H1 (cell line): Measurements from ENCODE around the gene DYSF. TPM values are rescaled to one million over a fixed set of nuclear protein-coding genes. Genes with fewer than 3 reads are reported as not detected.

Experiments used
- CTCF ChIA-PET: fragments of 300-600 bp; sonication (Branson Sonifier 250); formaldehyde crosslinking; loops from one replicate; lab custom pipeline; 2021; ENCODE audit not compliant: partially characterized antibody; lab: Charles Lee
- POLR2A ChIA-PET: fragments of 300-600 bp; sonication (Branson Sonifier 250); formaldehyde crosslinking; loops from one replicate; lab custom pipeline; 2021; ENCODE audit warnings: inconsistent platforms; ENCODE audit not compliant: partially characterized antibody; lab: Charles Lee
- DNase-seq, 2 experiments: peaks; one replicate each; pipeline versions ENCODE4 v3.0.0 to v3.0.0-alpha.2; 2010 to 2022; ENCODE audit warnings: low spot score in 2 of 2, low read depth in 1 of 2, mixed read lengths in 1 of 2
- FAIRE-seq: peaks from 2 replicates; lab custom pipeline; 2011; peaks lifted over from hg19 to GRCh38; lab: Jason Lieb, UNC
- H2AFZ ChIP-seq: 2 replicates; pipeline ENCODE4 v1.8.1; 2012; ENCODE audit warnings: low read length, inconsistent platforms
- H2AK5ac ChIP-seq: 2 replicates; pipeline ENCODE4 v1.6.1; 2013; ENCODE audit warnings: low read depth, low read length
- H2BK120ac ChIP-seq: replicated peaks from 2 replicates; pipeline ENCODE3; 2013; ENCODE audit warnings: low read depth, low read length, inconsistent platforms
- H2BK12ac ChIP-seq: 2 replicates; pipeline ENCODE4 v1.6.1; 2013; ENCODE audit warnings: low read depth, low read length
- H2BK15ac ChIP-seq: 2 replicates; pipeline ENCODE4 v1.6.1; 2013; ENCODE audit warnings: low read length
- H2BK20ac ChIP-seq: 2 replicates; pipeline ENCODE4 v1.6.1; 2013; ENCODE audit warnings: low read length
- H2BK5ac ChIP-seq: 2 replicates; pipeline ENCODE4 v1.6.1; 2013; ENCODE audit warnings: low read depth, low read length
- H3K14ac ChIP-seq: 2 replicates; pipeline ENCODE4 v1.6.1; 2013; ENCODE audit warnings: inconsistent platforms; ENCODE audit not compliant: insufficient read length
- H3K18ac ChIP-seq: 2 replicates; pipeline ENCODE4 v1.6.1; 2013; ENCODE audit warnings: low read length; ENCODE audit errors: extremely low read depth
- H3K23ac ChIP-seq: 2 replicates; pipeline ENCODE4 v1.6.1; 2013; ENCODE audit warnings: inconsistent platforms; ENCODE audit not compliant: insufficient read length
- H3K23me2 ChIP-seq: 2 replicates; pipeline ENCODE4 v1.6.1; 2013; ENCODE audit warnings: low read depth, low read length
- H3K27ac ChIP-seq: 2 replicates; pipeline ENCODE4 v1.6.1; 2011; ENCODE audit warnings: low read depth, low read length, inconsistent platforms
- H3K27me3 ChIP-seq, 4 experiments: replicated peaks in 1 of 4; 1 replicate in 1 of 4; 2 replicates in 3 of 4; pipeline versions ENCODE4 v1.6.1 to v1.8.1; 2011 to 2013; ENCODE audit warnings: low read length in 3 of 4, mild to moderate bottlenecking in 3 of 4, inconsistent platforms in 2 of 4, mixed read lengths in 2 of 4, moderate library complexity in 1 of 4; ENCODE audit not compliant: control insufficient read depth in 3 of 4, insufficient read depth in 3 of 4; ENCODE audit errors: extremely low read depth in 1 of 4
- H3K36me3 ChIP-seq, 4 experiments: 2 replicates each; pipeline versions ENCODE4 v1.6.1 to v1.8.1; 2011 to 2013; ENCODE audit warnings: mild to moderate bottlenecking in 4 of 4, low read length in 3 of 4, moderate library complexity in 2 of 4, control low read depth in 1 of 4, inconsistent platforms in 1 of 4; ENCODE audit not compliant: insufficient read depth in 4 of 4, control insufficient read depth in 2 of 4
- H3K4ac ChIP-seq: replicated peaks from 2 replicates; pipeline ENCODE3; 2013; ENCODE audit warnings: low read length, low read depth, mixed read lengths, inconsistent platforms; ENCODE audit not compliant: insufficient read length
- H3K4me1 ChIP-seq, 4 experiments: replicated peaks in 1 of 4; 1 replicate in 1 of 4; 2 replicates in 3 of 4; pipeline versions ENCODE4 v1.6.1 to v1.8.1; 2011 to 2013; ENCODE audit warnings: low read length in 3 of 4, inconsistent platforms in 2 of 4, mixed read lengths in 1 of 4; ENCODE audit not compliant: insufficient read depth in 4 of 4, control insufficient read depth in 3 of 4
- H3K4me2 ChIP-seq, 2 experiments: 2 replicates each; pipeline versions ENCODE4 v1.6.1 to v1.8.1; 2011 to 2013; ENCODE audit warnings: low read depth in 2 of 2, low read length in 2 of 2, control low read depth in 1 of 2, inconsistent platforms in 1 of 2, mild to moderate bottlenecking in 1 of 2; ENCODE audit not compliant: insufficient read depth in 1 of 2
- H3K4me3 ChIP-seq, 4 experiments: fragments of 200-600, 300-600 bp in 1 of 4; sonication (generic), shearing (Covaris generic), sonication (Bioruptor Twin) in 1 of 4; 2 replicates each; pipeline versions ENCODE4 v1.5.1 to v1.8.1; 2011 to 2016; ENCODE audit warnings: low read length in 4 of 4, low read depth in 3 of 4, control low read depth in 2 of 4, inconsistent platforms in 2 of 4, mild to moderate bottlenecking in 2 of 4, mixed read lengths in 1 of 4, moderate library complexity in 1 of 4; ENCODE audit not compliant: insufficient read depth in 2 of 4; ENCODE audit errors: extremely low read depth in 1 of 4
- H3K56ac ChIP-seq: replicated peaks from 2 replicates; pipeline ENCODE3; 2013; ENCODE audit warnings: low read depth, mild to moderate bottlenecking, mixed read lengths, low read length, inconsistent platforms; ENCODE audit not compliant: insufficient read length
- H3K79me1 ChIP-seq: 2 replicates; pipeline ENCODE4 v1.6.1; 2013; ENCODE audit warnings: low read depth, low read length, control low read depth
- H3K79me2 ChIP-seq, 2 experiments: 2 replicates each; pipeline versions ENCODE4 v1.6.1 to v1.8.1; 2012 to 2013; ENCODE audit warnings: low read length in 2 of 2, mild to moderate bottlenecking in 2 of 2, inconsistent platforms in 1 of 2; ENCODE audit not compliant: insufficient read depth in 2 of 2, control insufficient read depth in 1 of 2
- H3K9ac ChIP-seq, 4 experiments: replicated peaks in 1 of 4; 1 replicate in 1 of 4; 2 replicates in 3 of 4; pipeline versions ENCODE4 v1.6.1 to v1.8.1; 2011 to 2013; ENCODE audit warnings: low read depth in 3 of 4, low read length in 3 of 4, control low read depth in 2 of 4, mild to moderate bottlenecking in 2 of 4, moderate library complexity in 2 of 4, inconsistent platforms in 1 of 4; ENCODE audit errors: extremely low read depth in 1 of 4
- H3K9me3 ChIP-seq, 2 experiments: 2 replicates each; pipeline versions ENCODE4 v1.6.1 to v1.8.1; 2012 to 2013; ENCODE audit warnings: mild to moderate bottlenecking in 2 of 2, moderate library complexity in 2 of 2, control low read depth in 1 of 2, inconsistent platforms in 1 of 2, low read depth in 1 of 2, low read length in 1 of 2, mixed read lengths in 1 of 2; ENCODE audit not compliant: insufficient read depth in 2 of 2
- H4K20me1 ChIP-seq, 2 experiments: replicated peaks in 1 of 2; 2 replicates each; pipeline versions ENCODE3 to v1.8.1; 2011 to 2013; ENCODE audit warnings: inconsistent platforms in 2 of 2, low read length in 2 of 2, mild to moderate bottlenecking in 1 of 2; ENCODE audit not compliant: insufficient read depth in 2 of 2, control insufficient read depth in 1 of 2
- H4K5ac ChIP-seq: 2 replicates; pipeline ENCODE4 v1.6.1; 2013; ENCODE audit warnings: low read length, low read depth, mixed read lengths, inconsistent platforms; ENCODE audit not compliant: insufficient read length
- H4K8ac ChIP-seq: 2 replicates; pipeline ENCODE4 v1.8.0; 2013; ENCODE audit warnings: mild to moderate bottlenecking, moderate library complexity, low read length, inconsistent platforms; ENCODE audit not compliant: insufficient read depth; ENCODE audit errors: extremely low read depth
- H4K91ac ChIP-seq: replicated peaks from 2 replicates; pipeline ENCODE3; 2013; ENCODE audit warnings: low read length, mixed read lengths, inconsistent platforms; ENCODE audit not compliant: insufficient read length
- MAFK ChIP-seq: IDR thresholded peaks from 2 replicates; pipeline ENCODE4 v1.6.1; 2012; ENCODE audit warnings: low read depth, mild to moderate bottlenecking, improper control_type of control experiment, low read length
- RBBP5 ChIP-seq: IDR thresholded peaks from 2 replicates; pipeline ENCODE4 v1.7.1; 2012; ENCODE audit warnings: low read depth, mild to moderate bottlenecking, inconsistent platforms, low read length, moderate library complexity, borderline replicate concordance
- SRF ChIP-seq: IDR thresholded peaks from 2 replicates; pipeline ENCODE4 v1.6.1; 2011; ENCODE audit warnings: mild to moderate bottlenecking, low read depth, low read length, moderate library complexity
- TAF7 ChIP-seq: optimal IDR thresholded peaks from 2 replicates; pipeline ENCODE3; 2011; ENCODE audit warnings: low read depth, mild to moderate bottlenecking, inconsistent platforms, low read length, moderate library complexity, borderline replicate concordance
- TCF12 ChIP-seq: IDR thresholded peaks from 2 replicates; pipeline ENCODE4 v1.6.1; 2011; ENCODE audit warnings: low read depth, mild to moderate bottlenecking, low read length
- WGBS, 2 experiments: shearing (Covaris generic) in 1 of 2; methylation state at CpG; one replicate each; pipeline versions ENCODE4 v1.1.6 to v1.1.7; 2013 to 2015; ENCODE audit warnings: low lambda C conversion rate in 2 of 2, mixed read lengths in 2 of 2, inconsistent platforms in 1 of 2, low coverage in 1 of 2, missing lambda C conversion rate in 1 of 2; ENCODE audit not compliant: insufficient replicate concordance in 2 of 2, insufficient coverage in 1 of 2, insufficient read length in 1 of 2; ENCODE audit errors: extremely low coverage in 1 of 2, missing lambda C conversion rate in 1 of 2; 5-methylcytosine and 5-hydroxymethylcytosine counted together
- polyA plus RNA-seq, 7 experiments: library from polyadenylated mRNA; depleted of rRNA in 3 of 7; stranded (reverse) in 5 of 7; unstranded in 2 of 7; fragments of >200 nt in 5 of 7; fragments of 200-250 nt in 2 of 7; gene quantifications; 1 replicate in 5 of 7; 2 replicates in 1 of 7; 4 replicates in 1 of 7; pipeline versions ENCODE4 v1.2.1 to v1.2.3, GENCODE V29; 2011 to 2013; ENCODE audit warnings: missing spikeins in 2 of 7, mixed read lengths in 2 of 7
- total RNA-seq: library from RNA; stranded (reverse); fragmentation: NEBNext Ultra II Directional; extraction: Animal tissue kit (Norgen Biotek cat#: 25700); gene quantifications from 2 replicates; pipeline ENCODE4 v1.2.1, GENCODE V29; 2021

The DYSF gene
- total and polyA plus RNA-seq, 2 of the 8 experiments (the other 6 are each of a cell fraction or from before 2014, with no cell fraction given) = 5.8 to 7.1 TPM

DNA sequence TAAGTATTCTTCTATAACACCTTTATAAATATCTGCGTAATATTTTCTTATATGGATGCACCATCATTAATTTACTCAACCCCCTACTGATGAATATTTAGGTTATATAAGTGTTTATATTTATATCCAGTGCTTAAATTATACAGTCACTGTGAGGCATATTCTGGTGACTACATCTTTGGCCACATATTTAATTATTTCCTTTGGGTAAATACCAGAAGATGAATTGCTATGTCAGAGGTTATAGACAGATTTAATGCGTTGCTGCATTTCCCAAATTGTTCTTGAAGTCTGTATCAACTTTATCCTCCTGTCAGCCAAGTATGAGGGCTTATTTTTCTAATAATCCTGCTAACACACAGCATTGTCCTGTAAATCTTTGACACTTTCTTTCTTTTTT lies 18.7 kb downstream of the DYSF start:
- Histone ChIP-seq H3K23me2 (peaks cover under 1% of the 10 kb centered on the region; the same call in 1 of the 2 replicates), H2AK5ac (no peak overlapping the region), H2BK12ac (no peak overlapping the region), H4K20me1 (peaks cover 0 to 1% of the 10 kb centered on the region in 2 experiments), H2BK5ac (no peak overlapping the region), H3K9ac (no peak overlapping the region), H3K9me3 (no peaks in the 10 kb centered on the region), H3K18ac (no peak overlapping the region), H3K79me2 (no peaks in the 10 kb centered on the region), H4K91ac (no peak overlapping the region), H2AFZ (no peak overlapping the region), H3K79me1 (no peaks in the 10 kb centered on the region), H3K27me3 (peaks cover 7 to 24% (median 23%) of the 10 kb centered on the region in 4 experiments), H3K14ac (no peak overlapping the region), H3K23ac (no peak overlapping the region), H3K4me3 (no peak overlapping the region), H2BK120ac (no peak overlapping the region), H2BK20ac (no peak overlapping the region), H3K4me2 (no peak overlapping the region), H3K4me1 (peaks cover 0 to under 1% (median 0%) of the 10 kb centered on the region in 4 experiments; a peak in 3 of 7 replicates), H4K8ac (no peak overlapping the region), H2BK15ac (no peak overlapping the region), H3K4ac (no peak overlapping the region), H3K36me3 (no peaks in the 10 kb centered on the region), H4K5ac (no peak overlapping the region), H3K56ac (no peak overlapping the region), H3K27ac (no peak overlapping the region)
- FAIRE-seq = no peak
- 97% methylated on average over 2 of the region's 2 CpGs; no CpG with 5 or more reads in 1 of the 2 experiments for WGBS, 2 experiments
- POLR2A ChIA-PET = no interaction called here
- TF ChIP-seq MAFK (no peak), SRF (no peak), TCF12 (no peak), TAF7 (no peak), RBBP5 (no peak)
- CTCF ChIA-PET = no interaction called here
- no peak for DNase-seq
